ENCODE results near the gene ZBTB7C.

DNA sequence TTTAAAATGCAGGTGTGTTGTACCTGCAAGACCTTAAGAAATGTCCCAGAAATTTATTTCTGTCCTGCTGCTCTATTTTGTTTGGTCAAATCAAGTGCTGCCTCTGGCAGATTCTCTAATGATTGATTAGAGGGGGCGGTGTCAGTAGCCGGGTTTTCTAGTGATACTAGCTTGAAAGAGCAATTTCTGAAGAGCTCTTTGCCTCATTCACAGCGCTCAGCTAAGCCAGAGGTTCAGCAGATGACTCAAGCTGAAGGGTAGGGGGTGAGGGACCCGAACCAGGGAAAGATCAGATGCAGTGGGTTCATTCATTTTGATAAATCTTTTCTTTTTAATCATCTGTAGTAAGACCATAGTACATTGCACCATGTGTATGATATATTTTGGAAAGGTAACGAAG lies 15.0 kb downstream of the ZBTB7C start:
- TF ChIP-seq, protein P1, sequence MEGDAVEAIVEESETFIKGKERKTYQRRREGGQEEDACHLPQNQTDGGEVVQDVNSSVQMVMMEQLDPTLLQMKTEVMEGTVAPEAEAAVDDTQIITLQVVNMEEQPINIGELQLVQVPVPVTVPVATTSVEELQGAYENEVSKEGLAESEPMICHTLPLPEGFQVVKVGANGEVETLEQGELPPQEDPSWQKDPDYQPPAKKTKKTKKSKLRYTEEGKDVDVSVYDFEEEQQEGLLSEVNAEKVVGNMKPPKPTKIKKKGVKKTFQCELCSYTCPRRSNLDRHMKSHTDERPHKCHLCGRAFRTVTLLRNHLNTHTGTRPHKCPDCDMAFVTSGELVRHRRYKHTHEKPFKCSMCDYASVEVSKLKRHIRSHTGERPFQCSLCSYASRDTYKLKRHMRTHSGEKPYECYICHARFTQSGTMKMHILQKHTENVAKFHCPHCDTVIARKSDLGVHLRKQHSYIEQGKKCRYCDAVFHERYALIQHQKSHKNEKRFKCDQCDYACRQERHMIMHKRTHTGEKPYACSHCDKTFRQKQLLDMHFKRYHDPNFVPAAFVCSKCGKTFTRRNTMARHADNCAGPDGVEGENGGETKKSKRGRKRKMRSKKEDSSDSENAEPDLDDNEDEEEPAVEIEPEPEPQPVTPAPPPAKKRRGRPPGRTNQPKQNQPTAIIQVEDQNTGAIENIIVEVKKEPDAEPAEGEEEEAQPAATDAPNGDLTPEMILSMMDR (IDR thresholded peaks at IDR 0.05; ENCODE audit: insufficient read depth, low read length, poor library complexity, severe bottlenecking): no peak
- no peak for TF ChIP-seq EZH2phosphoT487 (conservative IDR thresholded peaks at IDR 0.05; ENCODE audit: low read length)

All from SU-DHL-6 (cell line).